Muscle of leg (tissue), 11 donors: ENCODE data around the gene JMJD1C. TPM values are rescaled to one million over a fixed set of nuclear protein-coding genes. Genes with fewer than 3 reads are reported as not detected.
A peak's percentile ranks its signal among the peaks of the same experiment; 100 is the strongest.

Source experiments
- DNase-seq: peaks from one replicate; pipeline ENCODE4 v3.0.0; 2013
- H3K27ac ChIP-seq: one replicate; pipeline ENCODE4 v1.5.1; 2013; ENCODE audit warnings: mild to moderate bottlenecking, low read length, control low read depth
- H3K27me3 ChIP-seq: one replicate; pipeline ENCODE4 v1.6.1; 2013; ENCODE audit warnings: low read length; ENCODE audit not compliant: control insufficient read depth, insufficient read depth
- H3K36me3 ChIP-seq: one replicate; pipeline ENCODE4 v1.6.1; 2013; ENCODE audit warnings: low read length; ENCODE audit not compliant: control insufficient read depth, insufficient read depth
- H3K4me1 ChIP-seq: one replicate; pipeline ENCODE4 v1.6.1; 2013; ENCODE audit warnings: low read length; ENCODE audit not compliant: control insufficient read depth, insufficient read depth
- H3K4me3 ChIP-seq: one replicate; pipeline ENCODE4 v1.5.1; 2013; ENCODE audit warnings: low read length, control low read depth
- H3K9me3 ChIP-seq: replicated peaks from 2 replicates; pipeline ENCODE4 v1.6.1; 2013; ENCODE audit warnings: low read depth, low read length; ENCODE audit not compliant: control insufficient read depth
- WGBS: methylation state at CpG from one replicate; pipeline ENCODE4 v1.1.5; 2013; ENCODE audit warnings: missing lambda C conversion rate; ENCODE audit not compliant: insufficient coverage; 5-methylcytosine and 5-hydroxymethylcytosine counted together
- polyA plus RNA-seq, 8 donors: library from polyadenylated mRNA; unstranded; fragments of 120-200 nt; gene quantifications; one replicate each; pipeline versions ENCODE4 v1.2.1 to v1.2.3, GENCODE V29; 2013; ENCODE audit warnings: inconsistent platforms in 1 of 8, low replicate concordance in 1 of 8; ENCODE audit not compliant: insufficient read length in 8 of 8, insufficient read depth in 1 of 8
- total RNA-seq: library from RNA; stranded (reverse); fragments of 120-200 nt; gene quantifications from one replicate; pipeline ENCODE4 v1.2.4, GENCODE V29; 2013

JMJD1C gene
- total and polyA plus RNA-seq, 9 donors = 55.5 to 104 (median 74.7) TPM

GRCh38 chr10:63129888-63130287 lies 335.9 kb downstream of the JMJD1C start:
- Histone ChIP-seq H3K9me3 (peaks cover 6% of the 10 kb centered on the region), H3K4me3 (no peak overlapping the region), H3K27ac (no peak overlapping the region), H3K4me1 (peaks cover 10% of the 10 kb centered on the region), H3K27me3 (no peaks in the 10 kb centered on the region), H3K36me3 (no peaks in the 10 kb centered on the region)
- WGBS = 81% methylated on average over 3 of the region's 6 CpGs
- DNase-seq = no peak

GRCh38 chr10:63128443-63128842 lies 337.3 kb downstream of the JMJD1C start:
- Histone ChIP-seq H3K36me3 (no peaks in the 10 kb centered on the region), H3K27ac (no peak overlapping the region), H3K27me3 (no peaks in the 10 kb centered on the region), H3K9me3 (peaks cover 6% of the 10 kb centered on the region), H3K4me1 (peaks cover 3% of the 10 kb centered on the region), H3K4me3 (no peak overlapping the region)
- DNase-seq = no peak
- no CpG with 5 or more reads among the region's 4 CpGs for WGBS

GRCh38 chr10:63125459-63125858 lies 340.3 kb downstream of the JMJD1C start:
- Histone ChIP-seq H3K4me1 (peaks cover 4% of the 10 kb centered on the region), H3K27ac (no peak overlapping the region), H3K36me3 (no peaks in the 10 kb centered on the region), H3K9me3 (no peaks in the 10 kb centered on the region), H3K27me3 (no peaks in the 10 kb centered on the region), H3K4me3 (no peak overlapping the region)
- no peak for DNase-seq
- 89% methylated on average over 1 of the region's 2 CpGs for WGBS

- H3K36me3 ChIP-seq = no peaks in the 10 kb centered on the region
- no peaks in the 10 kb centered on the region for H3K9me3 ChIP-seq
- H3K4me3 ChIP-seq = no peak overlapping the region
- DNase-seq = no peak
- 83% methylated on average over 1 of the region's 2 CpGs for WGBS
- H3K27ac ChIP-seq = no peak overlapping the region
- no peaks in the 10 kb centered on the region for H3K27me3 ChIP-seq
- H3K4me1 ChIP-seq = peaks cover 6% of the 10 kb centered on the region
Measured at GRCh38 chr10:63123727-63124362, 341.9 kb downstream of the JMJD1C start.

DNA sequence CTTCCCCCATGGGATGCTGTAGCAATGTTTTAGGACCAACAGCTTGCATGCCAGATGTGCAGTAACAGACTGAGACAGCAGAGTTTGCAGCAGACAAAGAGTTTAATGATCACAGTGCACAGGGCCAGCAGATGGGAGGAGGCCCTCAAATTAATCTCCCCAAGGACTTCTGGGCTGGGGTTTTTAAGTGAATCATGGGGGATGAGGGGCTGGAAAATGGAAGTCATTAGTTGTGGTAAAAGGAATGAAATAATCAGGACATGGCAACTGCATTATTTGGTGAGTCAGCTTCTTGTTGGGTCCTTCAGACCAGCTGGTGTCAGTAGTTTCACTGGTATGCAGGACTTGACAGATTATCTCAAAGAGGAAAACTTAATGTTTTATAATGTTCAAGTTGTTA lies 345.2 kb downstream of the JMJD1C start:
- Histone ChIP-seq H3K27ac (no peak overlapping the region), H3K9me3 (no peaks in the 10 kb centered on the region), H3K4me1 (peaks cover 9% of the 10 kb centered on the region), H3K27me3 (no peaks in the 10 kb centered on the region), H3K36me3 (no peaks in the 10 kb centered on the region), H3K4me3 (no peak overlapping the region)
- peak; percentile 89 for DNase-seq

GRCh38 chr10:63119041-63119440 lies 346.7 kb downstream of the JMJD1C start:
- DNase-seq = no peak
- H3K27me3 ChIP-seq = no peaks in the 10 kb centered on the region
- H3K9me3 ChIP-seq = no peaks in the 10 kb centered on the region
- no peak overlapping the region for H3K27ac ChIP-seq
- peaks cover 19% of the 10 kb centered on the region for H3K4me1 ChIP-seq
- no peak overlapping the region for H3K4me3 ChIP-seq
- H3K36me3 ChIP-seq = no peaks in the 10 kb centered on the region

Other genes starting within 250 kb of the JMJD1C start
- gene REEP3, start 55.4 kb upstream of the JMJD1C start, total RNA-seq = 18.4 TPM
- gene REEP3, start 55.4 kb upstream of the JMJD1C start, polyA plus RNA-seq = 10 to 100 TPM; 14.1 to 22.1 (median 15.3) TPM